ENCODE data around the gene FARP2.

- TF ChIP-seq CTCF (conservative IDR thresholded peaks at IDR 0.05; ENCODE audit: low read depth, low read length) (no peak), SMC3 (IDR thresholded peaks at IDR 0.05; ENCODE audit: low read depth, low read length) (no peak), POLR2A (IDR thresholded peaks at IDR 0.05; ENCODE audit: low read depth, low read length) (no peak), USF2 (IDR thresholded peaks at IDR 0.05; ENCODE audit: low read depth, low read length) (no peak), RFX5 (IDR thresholded peaks at IDR 0.05; ENCODE audit: low read depth, low read length) (no peak), RAD21 (IDR thresholded peaks at IDR 0.05; ENCODE audit: low read length) (no peak), MAZ (IDR thresholded peaks at IDR 0.05; ENCODE audit: borderline replicate concordance, low read depth, low read length) (no peak), RCOR1 (IDR thresholded peaks at IDR 0.05; ENCODE audit: insufficient replicate concordance, low read length) (no peak), BHLHE40 (IDR thresholded peaks at IDR 0.05; ENCODE audit: low read depth, low read length) (no peak)
Measured at GRCh38 chr2:241389697-241390096, 33.6 kb downstream of the FARP2 start.

Measured in IMR-90 (cell line).